Astrocyte (in vitro differentiated cells and primary cell): ENCODE measurements around the gene HAND1. TPM values are rescaled to one million over a fixed set of nuclear protein-coding genes. Genes with fewer than 3 reads are reported as not detected.

Experiments used
- DNase-seq: peaks from one replicate; pipeline ENCODE4 v3.0.0-alpha.2; 2010; ENCODE audit warnings: low read depth
- FAIRE-seq: peaks from 2 replicates; lab custom pipeline; 2011; peaks lifted over from hg19 to GRCh38; lab: Jason Lieb, UNC
- H2AFZ ChIP-seq: 2 replicates; pipeline ENCODE4 v1.6.0; 2012; ENCODE audit warnings: low read depth, low read length, inconsistent platforms
- H3K27ac ChIP-seq: 2 replicates; pipeline ENCODE4 v1.5.1; 2011; ENCODE audit warnings: low read depth, low read length, inconsistent platforms
- H3K27me3 ChIP-seq: 2 replicates; pipeline ENCODE4 v1.6.0; 2011; ENCODE audit warnings: low read length, inconsistent platforms; ENCODE audit not compliant: insufficient read depth
- H3K36me3 ChIP-seq: 2 replicates; pipeline ENCODE4 v1.5.1; 2011; ENCODE audit warnings: low read length, inconsistent platforms; ENCODE audit not compliant: insufficient read depth
- H3K4me1 ChIP-seq: 2 replicates; pipeline ENCODE4 v1.5.1; 2011; ENCODE audit warnings: low read length, inconsistent platforms; ENCODE audit not compliant: insufficient read depth
- H3K4me2 ChIP-seq: 2 replicates; pipeline ENCODE4 v1.6.0; 2012; ENCODE audit warnings: low read length, inconsistent platforms
- H3K4me3 ChIP-seq: 2 replicates; pipeline ENCODE4 v1.5.1; 2011; ENCODE audit warnings: low read depth, mild to moderate bottlenecking, low read length, inconsistent platforms; ENCODE audit not compliant: insufficient read depth
- H3K79me2 ChIP-seq: 2 replicates; pipeline ENCODE4 v1.6.0; 2012; ENCODE audit warnings: mild to moderate bottlenecking, low read length, inconsistent platforms; ENCODE audit not compliant: insufficient read depth
- H3K9ac ChIP-seq: 2 replicates; pipeline ENCODE4 v1.6.0; 2012; ENCODE audit warnings: mild to moderate bottlenecking, low read length, inconsistent platforms
- H3K9me3 ChIP-seq: 2 replicates; pipeline ENCODE4 v1.5.1; 2012; ENCODE audit warnings: low read depth, mild to moderate bottlenecking, low read length, inconsistent platforms; ENCODE audit not compliant: insufficient read depth
- H4K20me1 ChIP-seq: 2 replicates; pipeline ENCODE4 v1.6.0; 2012; ENCODE audit warnings: low read length, inconsistent platforms; ENCODE audit not compliant: insufficient read depth
- H3K27ac Mint-ChIP-seq: one replicate; pipeline ENCODE4 v1.8.0; 2021; ENCODE audit warnings: mild to moderate bottlenecking, mixed read lengths; ENCODE audit not compliant: unreplicated experiment
- H3K27me3 Mint-ChIP-seq: one replicate; pipeline ENCODE4 v1.8.0; 2021; ENCODE audit warnings: low read depth, mixed read lengths; ENCODE audit not compliant: unreplicated experiment
- H3K36me3 Mint-ChIP-seq: one replicate; pipeline ENCODE4 v1.8.0; 2021; ENCODE audit warnings: low read depth, mixed read lengths; ENCODE audit not compliant: unreplicated experiment
- H3K4me1 Mint-ChIP-seq: one replicate; pipeline ENCODE4 v1.8.0; 2021; ENCODE audit warnings: low read depth, mixed read lengths; ENCODE audit not compliant: unreplicated experiment
- H3K4me3 Mint-ChIP-seq: one replicate; pipeline ENCODE4 v1.8.0; 2021; ENCODE audit warnings: mild to moderate bottlenecking, moderate library complexity, mixed read lengths; ENCODE audit not compliant: unreplicated experiment
- H3K9me3 Mint-ChIP-seq: one replicate; pipeline ENCODE4 v1.8.0; 2021; ENCODE audit warnings: mild to moderate bottlenecking, mixed read lengths; ENCODE audit not compliant: unreplicated experiment
- EZH2 ChIP-seq: IDR thresholded peaks from 2 replicates; pipeline ENCODE4 v1.6.1; 2012; ENCODE audit warnings: mild to moderate bottlenecking, low read length, inconsistent platforms; ENCODE audit not compliant: insufficient read depth
- total RNA-seq: library from RNA; stranded (reverse); gene quantifications from 2 replicates; pipeline ENCODE4 v1.2.1, GENCODE V29; 2021
- TF ChIP-seq, protein P1 (sequence below): IDR thresholded peaks from 2 replicates; pipeline ENCODE4 v1.5.1; 2011; ENCODE audit warnings: low read depth, mild to moderate bottlenecking, inconsistent platforms, low read length, moderate library complexity; ENCODE audit not compliant: insufficient read depth

The HAND1 gene
- total RNA-seq, 1 donor from 2014 or later = not detected

GRCh38 chr5:154485850-154486426 is 7.9 kb upstream of the HAND1 start:
- Histone ChIP-seq H3K4me3 (no peak overlapping the region), H3K79me2 (no peaks in the 10 kb centered on the region), H3K4me2 (no peak overlapping the region), H3K27ac (no peak overlapping the region), H4K20me1 (peaks cover 18% of the 10 kb centered on the region), H3K9ac (no peak overlapping the region), H3K4me1 (no peaks in the 10 kb centered on the region), H3K36me3 (no peaks in the 10 kb centered on the region), H3K9me3 (no peaks in the 10 kb centered on the region), H3K27me3 (peaks cover 84% of the 10 kb centered on the region), H2AFZ (no peak overlapping the region)
- Mint-ChIP-seq H3K27ac (peak overlapping the region; percentile 20), H3K36me3 (peaks cover 1% of the 10 kb centered on the region), H3K27me3 (peaks cover 83% of the 10 kb centered on the region), H3K9me3 (peaks cover 6% of the 10 kb centered on the region), H3K4me3 (no peak overlapping the region), H3K4me1 (no peaks in the 10 kb centered on the region)
- DNase-seq = no peak
- TF ChIP-seq, protein P1, sequence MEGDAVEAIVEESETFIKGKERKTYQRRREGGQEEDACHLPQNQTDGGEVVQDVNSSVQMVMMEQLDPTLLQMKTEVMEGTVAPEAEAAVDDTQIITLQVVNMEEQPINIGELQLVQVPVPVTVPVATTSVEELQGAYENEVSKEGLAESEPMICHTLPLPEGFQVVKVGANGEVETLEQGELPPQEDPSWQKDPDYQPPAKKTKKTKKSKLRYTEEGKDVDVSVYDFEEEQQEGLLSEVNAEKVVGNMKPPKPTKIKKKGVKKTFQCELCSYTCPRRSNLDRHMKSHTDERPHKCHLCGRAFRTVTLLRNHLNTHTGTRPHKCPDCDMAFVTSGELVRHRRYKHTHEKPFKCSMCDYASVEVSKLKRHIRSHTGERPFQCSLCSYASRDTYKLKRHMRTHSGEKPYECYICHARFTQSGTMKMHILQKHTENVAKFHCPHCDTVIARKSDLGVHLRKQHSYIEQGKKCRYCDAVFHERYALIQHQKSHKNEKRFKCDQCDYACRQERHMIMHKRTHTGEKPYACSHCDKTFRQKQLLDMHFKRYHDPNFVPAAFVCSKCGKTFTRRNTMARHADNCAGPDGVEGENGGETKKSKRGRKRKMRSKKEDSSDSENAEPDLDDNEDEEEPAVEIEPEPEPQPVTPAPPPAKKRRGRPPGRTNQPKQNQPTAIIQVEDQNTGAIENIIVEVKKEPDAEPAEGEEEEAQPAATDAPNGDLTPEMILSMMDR = no peak
- peak; percentile 35 for TF ChIP-seq EZH2
- FAIRE-seq = no peak

DNA sequence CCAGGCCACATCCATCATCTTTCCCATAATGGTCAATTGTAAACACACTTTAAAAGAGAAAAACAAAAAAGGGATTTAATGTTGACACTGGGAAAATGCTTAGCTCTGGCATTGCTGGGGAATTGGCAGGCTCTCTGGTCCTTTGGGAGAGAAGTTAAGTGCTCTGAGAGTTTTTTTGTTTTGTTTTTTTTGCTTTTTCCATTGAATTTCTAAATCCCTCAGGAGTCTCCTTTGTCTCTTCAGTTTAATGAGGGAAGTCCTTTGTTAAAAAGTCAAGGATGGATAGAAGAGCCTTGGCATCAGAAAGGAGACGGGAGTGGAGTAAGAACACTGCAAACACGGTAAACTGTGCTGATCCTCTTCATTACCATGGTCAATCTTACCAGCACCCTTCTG is 7.1 kb upstream of the HAND1 start:
- DNase-seq = no peak
- peaks cover 12% of the 10 kb centered on the region for H3K9me3 Mint-ChIP-seq

More for the DNA sequence above, 7.1 kb upstream of the HAND1 start:
- Histone ChIP-seq H4K20me1 (peaks cover 18% of the 10 kb centered on the region), H3K4me1 (no peaks in the 10 kb centered on the region), H3K79me2 (no peaks in the 10 kb centered on the region), H3K36me3 (no peaks in the 10 kb centered on the region), H3K9me3 (peaks cover 2% of the 10 kb centered on the region), H3K27me3 (peaks cover 87% of the 10 kb centered on the region), H3K4me2 (no peak overlapping the region), H3K27ac (no peak overlapping the region), H2AFZ (no peak overlapping the region), H3K9ac (no peak overlapping the region), H3K4me3 (no peak overlapping the region)
- no peak overlapping the region for H3K4me3 Mint-ChIP-seq
- H3K27ac Mint-ChIP-seq = no peak overlapping the region
- no peak for TF ChIP-seq EZH2
- TF ChIP-seq, protein P1 = no peak
- no peaks in the 10 kb centered on the region for H3K4me1 Mint-ChIP-seq
- H3K27me3 Mint-ChIP-seq = peaks cover 87% of the 10 kb centered on the region
- peaks cover 1% of the 10 kb centered on the region for H3K36me3 Mint-ChIP-seq
- FAIRE-seq = no peak
